IPS-18a (cell line): Measurements from ENCODE around the gene FHIT.

Experiments
- H3K27ac ChIP-seq: one replicate; pipeline ENCODE4 v1.5.1; 2013; ENCODE audit warnings: low read length
- H3K27me3 ChIP-seq: one replicate; pipeline ENCODE4 v1.6.1; 2013; ENCODE audit warnings: mild to moderate bottlenecking, low read length; ENCODE audit not compliant: control insufficient read depth, insufficient read depth
- H3K36me3 ChIP-seq: one replicate; pipeline ENCODE4 v1.6.1; 2013; ENCODE audit warnings: low read depth, low read length; ENCODE audit not compliant: control insufficient read depth
- H3K4me1 ChIP-seq: one replicate; pipeline ENCODE4 v1.6.1; 2013; ENCODE audit warnings: low read depth, low read length; ENCODE audit not compliant: control insufficient read depth
- H3K4me3 ChIP-seq: one replicate; pipeline ENCODE4 v1.5.1; 2013; ENCODE audit warnings: low read length
- H3K9ac ChIP-seq: one replicate; pipeline ENCODE4 v1.6.1; 2013; ENCODE audit warnings: mild to moderate bottlenecking, low read length, moderate library complexity
- H3K9me3 ChIP-seq: one replicate; pipeline ENCODE4 v1.6.1; 2013; ENCODE audit warnings: low read depth, low read length; ENCODE audit not compliant: control insufficient read depth

The FHIT gene

DNA sequence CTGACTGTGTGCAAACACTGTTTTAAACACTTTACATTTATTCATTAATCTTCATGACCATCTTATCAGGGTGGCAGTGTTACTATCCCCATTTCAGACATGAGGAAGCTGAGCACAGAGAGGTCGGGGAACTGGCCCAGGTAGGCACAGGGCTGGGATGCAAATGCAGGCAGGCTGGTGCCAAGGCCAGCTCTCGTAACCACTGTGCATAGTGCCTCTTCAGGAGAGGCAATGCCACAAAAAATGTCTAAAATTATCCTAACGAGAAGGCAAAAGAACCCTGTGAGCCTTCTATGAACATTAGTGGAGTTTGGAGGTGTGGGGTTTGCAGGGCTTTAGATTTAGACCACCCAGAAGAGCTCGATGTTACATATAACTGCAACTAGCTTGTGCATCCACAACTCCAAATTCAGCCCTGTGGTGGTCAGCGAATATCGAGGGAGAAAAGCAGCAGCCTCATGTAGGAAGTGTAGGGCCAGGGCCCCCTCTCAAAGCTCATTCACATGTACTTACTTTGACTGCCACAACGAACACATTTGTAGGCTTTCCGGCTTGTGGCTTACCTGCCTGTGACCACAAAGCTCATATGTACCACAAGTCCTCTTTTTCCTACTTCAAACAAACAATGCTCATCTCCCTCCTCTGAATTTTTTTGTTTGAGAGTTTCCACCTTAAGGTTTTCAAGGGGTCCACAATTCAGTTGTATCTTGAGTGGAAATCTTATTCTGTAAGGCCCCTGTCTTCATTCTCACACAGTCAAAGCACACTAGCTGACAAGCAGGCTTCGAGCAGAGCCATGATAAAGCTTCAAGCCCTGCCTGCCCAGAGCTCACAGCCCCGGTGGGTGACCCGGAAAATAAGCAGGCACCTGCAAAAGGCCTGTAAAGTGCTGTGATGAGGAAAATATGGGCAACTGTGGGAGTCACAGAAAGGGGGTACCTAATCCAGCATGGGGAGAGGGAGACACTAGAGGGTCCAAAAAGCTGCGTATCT lies 1478.5 kb downstream of the FHIT start:
- Histone ChIP-seq H3K9me3 (no peaks in the 10 kb centered on the region), H3K27ac (no peak overlapping the region), H3K9ac (no peak overlapping the region), H3K4me3 (no peak overlapping the region), H3K36me3 (no peaks in the 10 kb centered on the region), H3K4me1 (no peaks in the 10 kb centered on the region), H3K27me3 (no peaks in the 10 kb centered on the region)

DNA sequence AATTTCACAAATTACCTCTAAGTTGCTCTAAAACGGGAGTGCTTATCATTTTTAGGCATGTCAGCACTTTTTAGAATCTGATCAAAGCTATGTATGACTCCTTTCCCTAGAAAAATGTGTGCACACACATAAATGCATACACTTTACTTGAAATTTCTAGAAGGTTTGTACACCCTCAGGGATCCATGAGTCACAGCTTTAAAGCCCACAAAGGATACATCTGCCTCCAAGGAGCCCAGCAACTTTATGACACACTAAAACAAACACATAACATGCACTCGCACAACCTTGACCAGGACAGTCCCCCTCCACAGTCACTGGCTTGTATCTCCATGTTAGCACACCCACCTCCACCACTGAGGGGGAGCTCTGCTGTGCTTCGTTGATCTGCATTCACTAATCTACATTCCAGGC lies 1479.5 kb downstream of the FHIT start:
- no peaks in the 10 kb centered on the region for H3K36me3 ChIP-seq
- H3K9ac ChIP-seq, result no peak overlapping the region
- H3K9me3 ChIP-seq, result no peaks in the 10 kb centered on the region
- H3K4me1 ChIP-seq, result no peaks in the 10 kb centered on the region
- H3K27ac ChIP-seq, result no peak overlapping the region
- H3K4me3 ChIP-seq, result no peak overlapping the region
- H3K27me3 ChIP-seq, result no peaks in the 10 kb centered on the region

DNA sequence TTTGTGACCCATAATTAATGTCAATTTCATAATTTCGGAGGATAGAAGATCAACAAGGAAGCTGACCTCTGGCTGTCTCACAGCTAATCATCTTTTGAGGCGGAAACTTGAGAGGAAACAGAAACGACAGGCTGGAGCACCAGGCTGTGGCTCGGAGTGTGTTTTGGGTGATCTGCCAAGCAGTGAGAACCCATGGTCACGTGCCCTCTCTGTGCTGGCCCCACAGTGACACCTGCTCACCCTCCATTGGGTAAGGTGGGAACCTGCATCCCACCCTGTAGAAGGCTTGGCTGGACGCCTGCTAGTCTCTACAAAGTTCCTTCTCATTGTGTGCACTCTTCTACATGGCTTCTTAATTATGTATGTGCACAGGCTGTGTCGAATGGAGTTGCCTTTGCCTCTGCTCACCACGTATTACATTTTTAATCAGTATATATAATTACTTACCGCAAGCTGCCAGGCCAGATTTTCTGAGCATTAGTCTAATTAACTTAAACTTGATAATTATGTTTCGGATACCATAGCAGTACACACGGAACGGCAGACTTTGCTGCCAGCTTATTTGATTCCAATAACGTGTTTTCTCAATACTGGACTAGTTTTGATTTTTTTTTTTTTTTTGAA lies 1482.0 kb downstream of the FHIT start:
- Histone ChIP-seq H3K27me3 (no peaks in the 10 kb centered on the region), H3K27ac (no peak overlapping the region), H3K4me3 (no peak overlapping the region), H3K9ac (no peak overlapping the region), H3K36me3 (no peaks in the 10 kb centered on the region), H3K9me3 (no peaks in the 10 kb centered on the region), H3K4me1 (no peaks in the 10 kb centered on the region)

- Histone ChIP-seq H3K9me3 (no peaks in the 10 kb centered on the region), H3K27ac (no peak overlapping the region), H3K27me3 (no peaks in the 10 kb centered on the region), H3K4me1 (no peaks in the 10 kb centered on the region), H3K36me3 (no peaks in the 10 kb centered on the region), H3K9ac (no peak overlapping the region), H3K4me3 (no peak overlapping the region)
These were observed 1484.9 kb downstream of the FHIT start for GRCh38 chr3:59766200-59766872.

DNA sequence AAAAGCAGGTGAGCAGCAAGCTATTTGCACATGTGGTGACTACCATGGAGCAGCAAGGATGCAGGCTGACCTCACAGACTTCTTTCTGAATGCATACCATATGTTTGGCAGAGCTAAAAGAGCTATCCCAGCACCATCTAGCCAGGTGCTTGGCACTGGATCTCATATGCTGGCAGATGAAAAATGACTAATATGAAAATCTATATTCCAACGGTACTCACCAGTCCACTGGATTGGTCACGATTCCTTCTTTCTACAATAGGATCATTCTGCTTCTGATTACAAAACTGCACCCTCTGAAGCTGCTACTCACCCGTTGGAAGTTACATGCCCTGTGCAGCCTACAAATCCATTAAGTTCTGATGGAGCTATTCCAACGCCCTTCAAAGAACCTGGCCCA lies 1487.1 kb downstream of the FHIT start:
- H3K4me3 ChIP-seq, result no peak overlapping the region
- H3K9ac ChIP-seq, result no peak overlapping the region
- H3K4me1 ChIP-seq, result peaks cover 3% of the 10 kb centered on the region
- no peaks in the 10 kb centered on the region for H3K9me3 ChIP-seq
- no peak overlapping the region for H3K27ac ChIP-seq
- no peaks in the 10 kb centered on the region for H3K36me3 ChIP-seq
- no peaks in the 10 kb centered on the region for H3K27me3 ChIP-seq

GRCh38 chr3:59762941-59763340 lies 1488.3 kb downstream of the FHIT start:
- no peaks in the 10 kb centered on the region for H3K36me3 ChIP-seq
- no peak overlapping the region for H3K4me3 ChIP-seq
- peaks cover 8% of the 10 kb centered on the region for H3K4me1 ChIP-seq
- H3K9me3 ChIP-seq, result no peaks in the 10 kb centered on the region
- no peaks in the 10 kb centered on the region for H3K27me3 ChIP-seq
- no peak overlapping the region for H3K27ac ChIP-seq
- H3K9ac ChIP-seq, result no peak overlapping the region

DNA sequence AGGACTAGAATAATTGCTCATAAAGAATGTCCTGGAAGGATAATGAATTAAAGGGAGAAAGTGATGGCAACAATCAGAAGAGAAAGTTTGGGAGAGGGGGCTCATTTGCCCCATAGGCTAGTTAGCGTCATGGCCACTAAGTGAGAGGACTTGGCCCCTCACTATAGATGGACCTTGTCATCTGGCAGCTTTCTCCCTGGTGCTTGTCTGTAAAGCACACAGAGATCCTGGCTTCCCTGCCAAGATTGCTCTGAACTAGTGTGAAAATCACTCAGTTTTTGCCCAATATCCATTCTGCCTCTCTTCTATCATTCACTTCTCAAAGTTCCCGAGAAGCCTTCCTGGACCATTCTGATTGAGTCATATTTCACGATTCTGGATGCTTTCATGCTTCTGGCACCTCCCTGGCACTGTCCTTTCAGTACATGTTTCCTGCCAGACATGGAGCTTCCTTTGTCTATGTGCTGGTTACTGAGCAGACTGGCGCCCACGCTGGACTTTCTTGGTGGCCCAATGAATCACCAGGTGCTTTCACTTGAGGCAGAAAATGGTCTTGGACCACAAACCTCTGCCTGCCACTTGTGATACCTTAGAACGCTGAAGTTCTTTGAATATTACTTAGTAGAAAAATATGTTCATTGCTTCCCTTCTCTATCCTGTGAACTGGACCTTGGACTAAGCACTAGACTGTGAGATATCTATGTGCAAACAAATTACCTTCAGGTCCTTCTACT lies 1491.8 kb downstream of the FHIT start:
- Histone ChIP-seq H3K9me3 (no peaks in the 10 kb centered on the region), H3K27me3 (no peaks in the 10 kb centered on the region), H3K27ac (no peak overlapping the region), H3K4me1 (peaks cover 15% of the 10 kb centered on the region), H3K4me3 (no peak overlapping the region), H3K36me3 (no peaks in the 10 kb centered on the region), H3K9ac (no peak overlapping the region)

DNA sequence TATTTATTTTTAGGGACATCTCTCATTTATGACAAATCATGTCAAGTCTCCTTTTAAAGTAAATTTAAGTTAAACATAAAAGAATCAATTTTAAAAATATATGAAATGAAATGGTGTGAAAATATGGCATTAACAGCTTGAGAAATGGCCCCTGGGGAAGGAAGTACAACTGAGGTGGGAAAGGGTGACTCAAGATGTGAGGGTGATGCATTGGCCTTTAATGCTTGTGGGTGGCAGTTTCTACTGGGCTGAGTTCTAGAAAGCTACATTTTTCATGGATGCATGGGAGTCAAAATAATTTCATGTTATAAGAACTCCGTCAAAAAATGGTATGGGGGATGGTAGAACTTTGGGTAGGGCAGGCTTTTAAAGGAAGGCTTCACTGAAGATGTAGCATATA lies 1492.6 kb downstream of the FHIT start:
- no peak overlapping the region for H3K4me3 ChIP-seq
- no peak overlapping the region for H3K27ac ChIP-seq
- no peaks in the 10 kb centered on the region for H3K27me3 ChIP-seq
- no peaks in the 10 kb centered on the region for H3K9me3 ChIP-seq
- no peak overlapping the region for H3K9ac ChIP-seq
- H3K4me1 ChIP-seq, result peaks cover 23% of the 10 kb centered on the region
- H3K36me3 ChIP-seq, result no peaks in the 10 kb centered on the region

- Histone ChIP-seq H3K9ac (no peak overlapping the region), H3K36me3 (no peaks in the 10 kb centered on the region), H3K27ac (no peak overlapping the region), H3K4me1 (peaks cover 26% of the 10 kb centered on the region), H3K9me3 (no peaks in the 10 kb centered on the region), H3K27me3 (no peaks in the 10 kb centered on the region), H3K4me3 (no peak overlapping the region)
These were observed 1494.3 kb downstream of the FHIT start for GRCh38 chr3:59756934-59757333.

GRCh38 chr3:59754456-59755129 lies 1496.7 kb downstream of the FHIT start:
- Histone ChIP-seq H3K4me3 (no peak overlapping the region), H3K27ac (no peak overlapping the region), H3K36me3 (no peaks in the 10 kb centered on the region), H3K27me3 (peaks cover 12% of the 10 kb centered on the region), H3K4me1 (peaks cover 23% of the 10 kb centered on the region), H3K9me3 (no peaks in the 10 kb centered on the region), H3K9ac (no peak overlapping the region)
